Mesenchymal stem cell (in vitro differentiated cells and primary cell): Measurements from ENCODE around the gene GBF1.

Experiments used
- DNase-seq: peaks from one replicate; pipeline ENCODE4 v3.0.0-alpha.2; 2013
- H2AFZ ChIP-seq: one replicate; pipeline ENCODE4 v1.6.1; 2013; ENCODE audit warnings: low read depth, mild to moderate bottlenecking, control low read depth, inconsistent platforms, low read length, moderate library complexity
- H2AK5ac ChIP-seq: 2 replicates; pipeline ENCODE4 v1.6.1; 2013; ENCODE audit warnings: low read length, moderate library complexity, mild to moderate bottlenecking, inconsistent platforms; ENCODE audit not compliant: severe bottlenecking
- H2BK120ac ChIP-seq: one replicate; pipeline ENCODE4 v1.6.1; 2013; ENCODE audit warnings: low read depth, mild to moderate bottlenecking, inconsistent platforms, low read length, moderate library complexity
- H2BK12ac ChIP-seq, 2 experiments: one replicate each; pipeline ENCODE4 v1.6.1; 2013; ENCODE audit warnings: inconsistent platforms in 2 of 2, low read length in 2 of 2, mild to moderate bottlenecking in 2 of 2, moderate library complexity in 2 of 2, control low read depth in 1 of 2
- H2BK15ac ChIP-seq: one replicate; pipeline ENCODE4 v1.6.1; 2013; ENCODE audit warnings: mild to moderate bottlenecking, low read depth, inconsistent platforms; ENCODE audit not compliant: poor library complexity, severe bottlenecking
- H2BK5ac ChIP-seq: 2 replicates; pipeline ENCODE4 v1.6.1; 2013; ENCODE audit warnings: low read depth, mild to moderate bottlenecking, low read length, control low read depth, inconsistent platforms; ENCODE audit not compliant: poor library complexity, severe bottlenecking
- H3K14ac ChIP-seq, 2 experiments: one replicate each; pipeline ENCODE4 v1.6.1; 2013; ENCODE audit warnings: inconsistent platforms in 2 of 2, low read length in 2 of 2, control low read depth in 1 of 2, mild to moderate bottlenecking in 1 of 2, moderate library complexity in 1 of 2
- H3K18ac ChIP-seq, 2 experiments: one replicate each; pipeline ENCODE4 v1.6.1; 2013; ENCODE audit warnings: inconsistent platforms in 2 of 2, low read length in 2 of 2, control low read depth in 1 of 2, low read depth in 1 of 2, mild to moderate bottlenecking in 1 of 2
- H3K23ac ChIP-seq, 2 experiments: one replicate each; pipeline ENCODE4 v1.6.1; 2013; ENCODE audit warnings: inconsistent platforms in 2 of 2, low read length in 2 of 2, mild to moderate bottlenecking in 2 of 2, moderate library complexity in 2 of 2, control low read depth in 1 of 2
- H3K27ac ChIP-seq: 2 replicates; pipeline ENCODE4 v1.5.1; 2013; ENCODE audit warnings: mild to moderate bottlenecking, moderate library complexity, low read length, control low read depth, inconsistent platforms; ENCODE audit not compliant: poor library complexity, severe bottlenecking
- H3K27me3 ChIP-seq, 2 experiments: 2 replicates each; pipeline versions ENCODE4 v1.6.1 to v1.7.0; 2013; ENCODE audit warnings: low read length in 2 of 2, mild to moderate bottlenecking in 2 of 2, moderate library complexity in 2 of 2, control low read depth in 1 of 2, inconsistent platforms in 1 of 2; ENCODE audit not compliant: control insufficient read depth in 1 of 2, insufficient read depth in 1 of 2
- H3K36me3 ChIP-seq, 2 experiments: 2 replicates each; pipeline versions ENCODE4 v1.6.1 to v1.7.0; 2013; ENCODE audit warnings: low read length in 2 of 2, control low read depth in 1 of 2, inconsistent platforms in 1 of 2, low read depth in 1 of 2, mild to moderate bottlenecking in 1 of 2; ENCODE audit not compliant: insufficient read depth in 2 of 2, control insufficient read depth in 1 of 2
- H3K4ac ChIP-seq, 2 experiments: one replicate each; pipeline ENCODE4 v1.6.1; 2013; ENCODE audit warnings: inconsistent platforms in 2 of 2, low read length in 2 of 2, mild to moderate bottlenecking in 2 of 2, moderate library complexity in 2 of 2, control low read depth in 1 of 2, low read depth in 1 of 2
- H3K4me1 ChIP-seq: 2 replicates; pipeline ENCODE4 v1.6.1; 2013; ENCODE audit warnings: low read depth, low read length, control low read depth; ENCODE audit not compliant: control insufficient read depth, insufficient read depth
- H3K4me2 ChIP-seq: 2 replicates; pipeline ENCODE4 v1.6.1; 2013; ENCODE audit warnings: low read length, mild to moderate bottlenecking, inconsistent platforms; ENCODE audit not compliant: poor library complexity, severe bottlenecking
- H3K4me3 ChIP-seq, 2 experiments: 2 replicates each; pipeline versions ENCODE4 v1.5.1 to v1.7.0; 2013; ENCODE audit warnings: low read length in 2 of 2, mild to moderate bottlenecking in 2 of 2, control low read depth in 1 of 2, low read depth in 1 of 2; ENCODE audit not compliant: insufficient read depth in 1 of 2
- H3K79me1 ChIP-seq: replicated peaks from 2 replicates; pipeline ENCODE4 v1.6.1; 2013; ENCODE audit warnings: mild to moderate bottlenecking, control low read depth, low read length, inconsistent platforms; ENCODE audit not compliant: poor library complexity, severe bottlenecking
- H3K9ac ChIP-seq: 2 replicates; pipeline ENCODE4 v1.7.0; 2013; ENCODE audit warnings: mild to moderate bottlenecking, low read length, moderate library complexity
- H3K9me3 ChIP-seq: 2 replicates; pipeline ENCODE4 v1.7.0; 2013; ENCODE audit warnings: mild to moderate bottlenecking, low read length; ENCODE audit not compliant: control insufficient read depth
- H4K8ac ChIP-seq: one replicate; pipeline ENCODE4 v1.6.1; 2013; ENCODE audit warnings: inconsistent platforms, mild to moderate bottlenecking, low read length, moderate library complexity
- H4K91ac ChIP-seq: one replicate; pipeline ENCODE4 v1.6.1; 2013; ENCODE audit warnings: mild to moderate bottlenecking, low read length, inconsistent platforms
- WGBS: methylation state at CpG from one replicate; pipeline ENCODE4 v1.1.7; 2013; ENCODE audit warnings: mixed read lengths; 5-methylcytosine and 5-hydroxymethylcytosine counted together

The GBF1 gene

GRCh38 chr10:102267748-102268147 lies 22.4 kb downstream of the GBF1 start:
- Histone ChIP-seq H2BK15ac (no peak overlapping the region), H3K4me2 (no peak overlapping the region), H2BK12ac (no peak overlapping the region), H2BK120ac (no peak overlapping the region), H2AFZ (no peak overlapping the region), H4K91ac (no peak overlapping the region), H3K14ac (no peak overlapping the region), H3K9me3 (no peaks in the 10 kb centered on the region), H3K36me3 (peaks cover 8 to 15% of the 10 kb centered on the region in 2 experiments), H3K4ac (no peak overlapping the region), H3K4me1 (peaks cover 8% of the 10 kb centered on the region), H2AK5ac (no peak overlapping the region), H3K23ac (no peak overlapping the region), H2BK5ac (no peak overlapping the region), H3K27ac (peak overlapping the region; percentile 85), H3K79me1 (peaks cover 14% of the 10 kb centered on the region), H3K9ac (peak overlapping the region; percentile 6), H3K27me3 (no peaks in the 10 kb centered on the region), H3K18ac (no peak overlapping the region), H3K4me3 (no peak overlapping the region), H4K8ac (no peak overlapping the region)
- DNase-seq, result peak; percentile 38

DNA sequence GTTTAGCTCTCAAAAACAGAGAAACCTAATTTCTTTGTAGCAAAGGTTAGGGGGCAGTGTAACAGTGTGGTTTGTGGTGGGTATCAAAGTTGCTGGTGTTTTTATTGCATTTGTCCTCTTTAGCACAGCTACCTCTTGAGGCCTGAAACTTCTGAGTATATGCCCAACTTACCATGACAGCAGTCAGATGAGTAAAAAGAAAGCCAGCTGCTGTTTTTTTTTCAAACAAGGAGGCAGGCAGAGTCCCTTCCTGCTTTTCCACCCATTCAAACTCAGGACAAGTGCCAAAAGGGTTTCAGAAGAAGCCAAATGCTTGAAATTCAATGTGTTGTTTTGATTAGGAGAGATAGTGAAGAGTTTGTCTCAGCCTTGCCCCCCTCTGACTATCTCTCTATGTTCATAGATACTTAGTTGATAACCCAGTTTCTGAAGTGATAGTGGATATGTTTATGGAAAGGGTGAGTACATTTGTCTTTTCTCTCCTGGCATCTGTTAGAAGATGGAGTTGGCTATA lies 23.1 kb downstream of the GBF1 start:
- Histone ChIP-seq H3K9ac (peak overlapping the region; percentile 6), H3K23ac (no peak overlapping the region), H3K27ac (peak overlapping the region; percentile 85), H2AK5ac (no peak overlapping the region), H3K27me3 (no peaks in the 10 kb centered on the region), H4K8ac (no peak overlapping the region), H2BK120ac (no peak overlapping the region), H3K4me3 (peak overlapping the region in 1 of 2 experiments; percentile 29), H3K4ac (no peak overlapping the region), H3K36me3 (peaks cover 8 to 12% of the 10 kb centered on the region in 2 experiments), H3K18ac (no peak overlapping the region), H3K9me3 (no peaks in the 10 kb centered on the region), H2BK15ac (no peak overlapping the region), H3K14ac (no peak overlapping the region), H3K4me1 (peaks cover 10% of the 10 kb centered on the region), H2BK12ac (no peak overlapping the region), H2AFZ (no peak overlapping the region), H4K91ac (no peak overlapping the region), H3K4me2 (no peak overlapping the region), H3K79me1 (peaks cover 11% of the 10 kb centered on the region), H2BK5ac (no peak overlapping the region)
- peak; percentile 44 for DNase-seq

- H3K9me3 ChIP-seq, result no peaks in the 10 kb centered on the region
- H3K27me3 ChIP-seq, result no peaks in the 10 kb centered on the region
- H3K14ac ChIP-seq, result no peak overlapping the region
- peak overlapping the region; percentile 1 to 30 for H3K18ac ChIP-seq
- no peak overlapping the region for H3K23ac ChIP-seq
- no peak overlapping the region for H2BK15ac ChIP-seq
- no peak overlapping the region for H2BK12ac ChIP-seq
- H4K91ac ChIP-seq, result no peak overlapping the region
- no peak overlapping the region for H3K4ac ChIP-seq
- no peak overlapping the region for H2AFZ ChIP-seq
- H3K4me1 ChIP-seq, result peaks cover 10% of the 10 kb centered on the region
- H2BK120ac ChIP-seq, result no peak overlapping the region
- no peak overlapping the region for H4K8ac ChIP-seq
- H3K4me3 ChIP-seq, result no peak overlapping the region
- peak overlapping the region; percentile 9 for H2AK5ac ChIP-seq
- H3K79me1 ChIP-seq, result peaks cover 11% of the 10 kb centered on the region
- peaks cover 8 to 12% of the 10 kb centered on the region in 2 experiments for H3K36me3 ChIP-seq
- H3K9ac ChIP-seq, result no peak overlapping the region
- WGBS, result 53% methylated on average over 3 of the region's 3 CpGs
- peak overlapping the region; percentile 85 for H3K27ac ChIP-seq
- H2BK5ac ChIP-seq, result no peak overlapping the region
- H3K4me2 ChIP-seq, result peak overlapping the region; percentile 8
- DNase-seq, result peak; percentile 17
These were observed 23.7 kb downstream of the GBF1 start for GRCh38 chr10:102269017-102269416.

DNA sequence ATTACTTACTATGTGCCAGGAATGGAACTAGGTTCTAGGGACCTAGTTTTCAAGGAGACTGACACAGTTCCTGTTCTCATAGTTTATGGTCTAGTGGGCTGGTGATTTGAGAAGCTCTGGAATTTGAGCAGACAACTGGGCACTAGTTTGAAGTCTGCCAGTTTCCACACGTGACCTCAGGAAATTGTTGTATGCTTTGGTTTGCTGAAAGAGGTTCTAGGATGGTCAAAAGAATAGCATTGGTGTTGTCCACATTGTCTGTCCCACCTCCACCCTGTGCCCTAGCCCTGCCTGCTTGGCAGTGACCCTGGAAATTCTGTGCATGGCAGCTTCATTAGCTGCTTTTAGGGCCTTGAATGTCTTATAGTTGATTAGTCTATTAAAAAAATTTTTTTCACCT lies 28.7 kb downstream of the GBF1 start:
- no peak for DNase-seq
- no peak overlapping the region for H3K4me3 ChIP-seq
- H3K36me3 ChIP-seq, result peaks cover 10 to 21% of the 10 kb centered on the region in 2 experiments
- H3K79me1 ChIP-seq, result peaks cover 8% of the 10 kb centered on the region
- H2BK5ac ChIP-seq, result no peak overlapping the region
- H3K27ac ChIP-seq, result peak overlapping the region; percentile 24
- H3K4me2 ChIP-seq, result no peak overlapping the region
- no peak overlapping the region for H2BK12ac ChIP-seq
- H2AFZ ChIP-seq, result no peak overlapping the region
- H2BK15ac ChIP-seq, result no peak overlapping the region
- no peak overlapping the region for H2BK120ac ChIP-seq
- H3K4ac ChIP-seq, result no peak overlapping the region
- H3K18ac ChIP-seq, result no peak overlapping the region
- H3K27me3 ChIP-seq, result no peaks in the 10 kb centered on the region
- H4K8ac ChIP-seq, result no peak overlapping the region
- peaks cover 7% of the 10 kb centered on the region for H3K4me1 ChIP-seq
- no peak overlapping the region for H3K23ac ChIP-seq
- H3K14ac ChIP-seq, result no peak overlapping the region
- H3K9me3 ChIP-seq, result no peaks in the 10 kb centered on the region
- 93% methylated on average over 1 of the region's 1 CpG for WGBS
- no peak overlapping the region for H4K91ac ChIP-seq
- no peak overlapping the region for H2AK5ac ChIP-seq
- no peak overlapping the region for H3K9ac ChIP-seq
